MM.1S (cell line): ENCODE measurements around the gene SLC35F3.

ENCODE experiments used
- DNase-seq: peaks from one replicate; pipeline ENCODE4 v3.0.0-alpha.2; 2015
- H2AFZ ChIP-seq: fragments of 300-600 bp; sonication (generic); 2 replicates; pipeline ENCODE4 v1.6.0; 2016; ENCODE audit warnings: antibody characterized with exemption, low read length
- H3F3A ChIP-seq: fragments of 300-600 bp; sonication (generic); 2 replicates; pipeline ENCODE4 v1.6.1; 2016; ENCODE audit warnings: mild to moderate bottlenecking, antibody characterized with exemption, low read length, moderate library complexity, mixed read lengths; ENCODE audit not compliant: insufficient read depth
- H3K27ac ChIP-seq: fragments of 300-600 bp; sonication (generic); 2 replicates; pipeline ENCODE4 v1.5.1; 2016; ENCODE audit warnings: mild to moderate bottlenecking, low read length
- H3K27me3 ChIP-seq: fragments of 300-600 bp; sonication (generic); replicated peaks from 2 replicates; pipeline ENCODE4 v1.6.0; 2016; ENCODE audit warnings: low read length; ENCODE audit not compliant: insufficient read depth
- H3K36me3 ChIP-seq: fragments of 300-600 bp; sonication (generic); replicated peaks from 2 replicates; pipeline ENCODE4 v1.6.1; 2016; ENCODE audit warnings: mild to moderate bottlenecking, low read length, mixed read lengths; ENCODE audit not compliant: insufficient read depth
- H3K4me1 ChIP-seq: fragments of 300-600 bp; sonication (generic); 2 replicates; pipeline ENCODE4 v1.6.1; 2016; ENCODE audit warnings: low read length, mixed read lengths
- H3K4me2 ChIP-seq: fragments of 300-600 bp; sonication (generic); 2 replicates; pipeline ENCODE4 v1.6.0; 2016; ENCODE audit warnings: low read depth, low read length
- H3K4me3 ChIP-seq: fragments of 300-600 bp; sonication (generic); 2 replicates; pipeline ENCODE4 v1.5.1; 2016; ENCODE audit warnings: low read length, mixed read lengths
- H3K79me2 ChIP-seq: fragments of 300-600 bp; sonication (generic); 2 replicates; pipeline ENCODE4 v1.6.1; 2016; ENCODE audit warnings: mixed run types, low read length, mixed read lengths
- H3K9ac ChIP-seq: fragments of 300-600 bp; sonication (generic); 2 replicates; pipeline ENCODE4 v1.6.1; 2016; ENCODE audit warnings: low read length, mixed read lengths
- H3K9me2 ChIP-seq: fragments of 300-600 bp; sonication (generic); replicated peaks from 2 replicates; pipeline ENCODE4 v1.6.1; 2016; ENCODE audit warnings: mild to moderate bottlenecking, low read length, mixed read lengths; ENCODE audit not compliant: insufficient read depth
- H3K9me3 ChIP-seq: fragments of 300-600 bp; sonication (generic); replicated peaks from 2 replicates; pipeline ENCODE4 v1.6.1; 2016; ENCODE audit warnings: mild to moderate bottlenecking, low read length, mixed read lengths; ENCODE audit not compliant: insufficient read depth
- H4K20me1 ChIP-seq: fragments of 300-600 bp; sonication (generic); 2 replicates; pipeline ENCODE4 v1.6.1; 2016; ENCODE audit warnings: mild to moderate bottlenecking, low read length, moderate library complexity, mixed read lengths; ENCODE audit not compliant: insufficient read depth
- EZH2 ChIP-seq: fragments of 300-600 bp; sonication (generic); optimal IDR thresholded peaks from 2 replicates; pipeline ENCODE3; 2017; ENCODE audit warnings: low read depth, mild to moderate bottlenecking, antibody characterized with exemption, low read length, mixed read lengths
- EZH2phosphoT487 ChIP-seq: fragments of 300-600 bp; sonication (generic); IDR thresholded peaks from 2 replicates; pipeline ENCODE4 v1.6.1; 2018; ENCODE audit warnings: antibody characterized with exemption, low read length
- TF ChIP-seq, protein P1 (sequence below): fragments of 300-600 bp; sonication (generic); IDR thresholded peaks from 2 replicates; pipeline ENCODE4 v1.5.1; 2016; ENCODE audit warnings: antibody characterized with exemption, low read length, mixed read lengths

The SLC35F3 gene

DNA sequence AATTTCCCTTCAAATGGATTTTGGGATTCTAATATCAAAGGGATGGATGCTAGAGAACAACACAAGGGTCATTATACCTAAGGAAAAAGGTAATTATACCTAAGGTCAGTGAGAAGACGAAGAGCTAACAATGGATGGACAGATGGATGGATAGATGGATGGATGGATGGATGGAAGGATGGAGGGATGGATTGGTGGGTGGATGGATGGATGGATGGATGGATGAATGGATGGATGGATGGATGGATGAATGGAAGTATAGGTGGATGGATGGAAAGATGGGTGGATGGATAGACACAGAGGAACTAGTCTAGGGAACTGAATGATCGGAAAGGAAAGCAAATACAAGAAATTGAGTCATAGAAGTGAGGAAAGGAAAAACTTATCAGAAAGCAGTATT is 34.0 kb downstream of the SLC35F3 start:
- Histone ChIP-seq H3K27me3 (no peaks in the 10 kb centered on the region), H3K9me2 (no peaks in the 10 kb centered on the region), H3K9me3 (no peaks in the 10 kb centered on the region), H3K36me3 (no peaks in the 10 kb centered on the region), H2AFZ (no peak overlapping the region), H3K4me2 (no peak overlapping the region), H3F3A (no peaks in the 10 kb centered on the region), H4K20me1 (no peaks in the 10 kb centered on the region), H3K9ac (no peak overlapping the region), H3K27ac (no peak overlapping the region), H3K4me1 (no peaks in the 10 kb centered on the region), H3K79me2 (no peaks in the 10 kb centered on the region), H3K4me3 (no peak overlapping the region)
- no peak for DNase-seq
- TF ChIP-seq EZH2 = no peak
- TF ChIP-seq, protein P1, sequence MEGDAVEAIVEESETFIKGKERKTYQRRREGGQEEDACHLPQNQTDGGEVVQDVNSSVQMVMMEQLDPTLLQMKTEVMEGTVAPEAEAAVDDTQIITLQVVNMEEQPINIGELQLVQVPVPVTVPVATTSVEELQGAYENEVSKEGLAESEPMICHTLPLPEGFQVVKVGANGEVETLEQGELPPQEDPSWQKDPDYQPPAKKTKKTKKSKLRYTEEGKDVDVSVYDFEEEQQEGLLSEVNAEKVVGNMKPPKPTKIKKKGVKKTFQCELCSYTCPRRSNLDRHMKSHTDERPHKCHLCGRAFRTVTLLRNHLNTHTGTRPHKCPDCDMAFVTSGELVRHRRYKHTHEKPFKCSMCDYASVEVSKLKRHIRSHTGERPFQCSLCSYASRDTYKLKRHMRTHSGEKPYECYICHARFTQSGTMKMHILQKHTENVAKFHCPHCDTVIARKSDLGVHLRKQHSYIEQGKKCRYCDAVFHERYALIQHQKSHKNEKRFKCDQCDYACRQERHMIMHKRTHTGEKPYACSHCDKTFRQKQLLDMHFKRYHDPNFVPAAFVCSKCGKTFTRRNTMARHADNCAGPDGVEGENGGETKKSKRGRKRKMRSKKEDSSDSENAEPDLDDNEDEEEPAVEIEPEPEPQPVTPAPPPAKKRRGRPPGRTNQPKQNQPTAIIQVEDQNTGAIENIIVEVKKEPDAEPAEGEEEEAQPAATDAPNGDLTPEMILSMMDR = no peak
- no peak for TF ChIP-seq EZH2phosphoT487

DNA sequence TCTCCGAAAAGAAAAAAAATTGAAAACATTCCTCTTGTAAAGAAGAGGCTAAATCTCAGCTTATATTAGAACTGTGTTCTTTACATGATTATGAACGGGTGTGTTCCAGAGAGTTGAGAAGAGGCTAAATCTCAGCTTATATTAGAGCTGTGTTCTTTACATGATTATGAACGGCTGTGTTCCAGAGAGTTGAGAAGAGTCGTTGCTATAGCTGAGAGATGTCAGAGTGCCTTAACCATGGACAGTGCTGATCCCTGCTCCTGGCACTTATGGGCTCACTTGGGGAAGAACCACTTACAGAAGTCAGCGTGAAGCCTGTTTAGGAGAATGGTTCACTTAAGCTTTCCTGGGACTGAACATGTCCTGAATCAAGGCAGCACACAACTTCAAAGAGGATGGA is 35.0 kb downstream of the SLC35F3 start:
- Histone ChIP-seq H3K9ac (no peak overlapping the region), H3K9me2 (no peaks in the 10 kb centered on the region), H3K79me2 (no peaks in the 10 kb centered on the region), H3K4me2 (no peak overlapping the region), H3K27ac (no peak overlapping the region), H2AFZ (no peak overlapping the region), H3K9me3 (no peaks in the 10 kb centered on the region), H3F3A (no peaks in the 10 kb centered on the region), H3K27me3 (no peaks in the 10 kb centered on the region), H4K20me1 (no peaks in the 10 kb centered on the region), H3K4me3 (no peak overlapping the region), H3K36me3 (no peaks in the 10 kb centered on the region), H3K4me1 (no peaks in the 10 kb centered on the region)
- DNase-seq = no peak
- TF ChIP-seq, protein P1 = no peak
- TF ChIP-seq EZH2 (no peak), EZH2phosphoT487 (no peak)

DNA sequence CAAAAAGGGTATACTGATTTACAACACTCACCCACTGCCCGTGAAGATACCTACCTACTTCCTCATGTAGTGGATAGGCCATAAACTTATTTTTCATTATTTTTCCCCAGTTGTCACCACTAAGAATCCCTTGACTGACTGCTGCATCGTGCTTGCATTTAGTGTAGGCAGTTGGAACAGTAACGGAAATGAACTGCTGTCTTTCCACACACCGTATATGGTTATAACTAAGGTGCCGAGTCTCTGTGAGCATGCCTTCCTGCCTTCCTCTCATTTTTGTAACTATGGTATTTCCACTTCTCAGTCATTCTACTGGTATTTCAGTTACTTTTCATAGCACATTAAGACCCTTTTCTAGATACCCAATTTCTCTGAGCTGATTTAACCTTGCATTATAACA is 36.4 kb downstream of the SLC35F3 start:
- Histone ChIP-seq H3K27me3 (no peaks in the 10 kb centered on the region), H3K9me3 (no peaks in the 10 kb centered on the region), H3K79me2 (no peaks in the 10 kb centered on the region), H4K20me1 (no peaks in the 10 kb centered on the region), H3K36me3 (no peaks in the 10 kb centered on the region), H3K27ac (no peak overlapping the region), H3F3A (no peaks in the 10 kb centered on the region), H3K4me3 (no peak overlapping the region), H3K9me2 (no peaks in the 10 kb centered on the region), H3K9ac (no peak overlapping the region), H3K4me1 (no peaks in the 10 kb centered on the region), H2AFZ (no peak overlapping the region), H3K4me2 (no peak overlapping the region)
- DNase-seq = no peak
- TF ChIP-seq, protein P1 = no peak
- TF ChIP-seq EZH2phosphoT487 = no peak
- no peak for TF ChIP-seq EZH2
